Stimulated activated CD8-positive, alpha-beta memory T cell treated with anti-CD3 and anti-CD28 coated beads, Interleukin-15, amount 100 ng/mL, for 48 hours (primary cell): ENCODE measurements around the gene ITPA.

ENCODE experiments used
- DNase-seq, 2 donors: peaks; one replicate each; pipeline ENCODE4 v3.0.0-alpha.2; 2020; ENCODE audit warnings: low read depth in 2 of 2

Gene ITPA

GRCh38 chr20:3244613-3245012, 35.3 kb downstream of the ITPA start:
- DNase-seq, result no peak

DNA sequence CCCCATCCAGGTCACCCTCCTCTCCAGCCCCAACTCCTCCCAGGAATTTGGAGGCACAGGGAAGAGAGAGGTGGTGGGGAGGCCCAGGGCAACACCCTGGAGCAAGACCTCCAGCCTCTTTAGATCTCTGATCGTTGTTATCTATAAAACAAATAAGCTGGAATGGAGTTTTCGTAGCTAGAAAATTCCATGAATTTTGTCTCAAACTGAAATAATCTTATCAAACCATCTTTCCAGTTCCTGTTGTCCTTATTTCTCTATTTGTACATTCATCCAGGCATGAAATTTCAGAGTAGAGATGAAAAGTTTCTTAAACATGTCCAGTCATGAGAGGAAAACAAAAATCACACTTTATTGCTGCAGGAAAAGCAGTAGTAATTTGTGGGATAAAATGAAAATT, 35.9 kb downstream of the ITPA start:
- DNase-seq, result no peak

DNA sequence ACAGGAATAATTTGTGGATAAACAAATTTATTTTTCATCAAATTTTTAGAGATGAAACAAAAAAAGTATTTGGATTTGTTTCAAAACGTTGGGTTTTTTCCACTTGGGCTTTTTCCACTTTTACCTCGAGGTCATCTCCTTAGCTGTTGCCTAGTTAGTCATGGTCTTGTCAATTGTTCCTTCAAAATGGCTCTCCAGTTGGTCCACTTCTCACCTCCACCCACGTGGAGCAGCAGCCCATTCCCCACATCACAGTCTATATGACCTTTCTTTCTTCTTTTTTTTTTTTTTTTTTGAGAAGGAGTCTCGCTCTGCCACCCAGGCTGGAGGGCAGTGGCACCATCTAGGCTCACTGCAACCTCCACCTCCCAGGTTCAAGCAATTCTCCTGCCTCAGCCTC, 36.4 kb downstream of the ITPA start:
- no peak for DNase-seq

GRCh38 chr20:3246682-3247081, 37.4 kb downstream of the ITPA start:
- DNase-seq, result no peak

DNA sequence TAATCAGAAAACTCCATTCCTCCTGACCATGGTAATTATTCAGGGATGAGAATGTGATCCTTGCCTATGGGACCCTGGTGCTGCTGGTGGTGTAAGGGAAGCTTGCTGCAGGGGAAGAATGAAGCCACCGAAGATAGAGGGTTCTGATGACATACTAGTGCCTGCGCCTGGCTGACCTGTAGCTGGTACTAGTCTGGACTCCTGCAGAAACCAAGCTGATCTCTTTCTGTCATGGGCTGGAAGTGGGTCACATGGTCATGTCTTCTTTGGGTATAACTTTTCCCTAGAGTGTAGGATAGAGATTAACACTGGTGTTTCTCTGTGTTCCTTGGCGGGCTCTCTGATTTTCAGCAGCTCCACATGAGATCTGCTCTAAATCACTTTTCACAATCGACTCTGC, 38.3 kb downstream of the ITPA start:
- DNase-seq, result no peak

DNA sequence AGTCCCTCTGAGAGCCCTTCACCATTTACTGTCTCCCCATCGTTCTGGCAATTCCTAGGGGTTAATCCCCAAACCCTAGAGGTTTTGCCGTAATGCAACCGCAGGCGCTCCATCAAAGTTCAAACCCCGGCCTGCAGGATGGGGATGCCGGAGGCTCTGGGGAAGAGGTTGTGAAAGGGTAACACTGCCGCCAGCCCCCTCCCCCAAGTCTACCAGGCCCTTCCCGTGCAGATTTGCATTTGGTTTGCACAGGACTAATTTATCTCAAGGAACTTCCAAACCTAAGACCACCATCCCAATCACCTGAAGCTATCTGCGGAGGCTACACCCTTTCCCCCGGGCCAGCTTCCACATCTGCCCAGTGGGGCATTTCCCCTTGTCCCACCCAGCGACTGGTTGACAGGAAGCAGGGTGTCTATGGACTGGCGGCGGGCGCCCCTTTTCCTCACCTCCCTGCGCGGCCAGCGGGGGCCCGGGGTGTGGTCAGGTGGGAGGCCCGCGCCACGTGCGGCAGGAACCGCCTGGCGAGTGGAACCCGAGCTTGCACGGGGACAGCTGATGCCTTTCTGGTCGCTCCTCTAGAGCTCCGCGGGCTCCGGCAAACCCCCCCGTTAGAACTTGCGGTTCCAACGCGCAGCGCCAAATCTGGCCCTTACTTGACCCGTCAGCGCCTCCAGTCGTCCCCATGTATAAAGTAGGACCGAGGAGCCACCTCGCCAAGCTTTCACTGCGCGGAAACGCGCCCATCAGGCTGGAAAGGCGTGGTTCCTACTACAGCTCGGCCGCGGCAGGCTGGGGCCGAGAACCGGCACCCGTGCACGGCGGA, 39.1 kb downstream of the ITPA start:
- no peak for DNase-seq

DNA sequence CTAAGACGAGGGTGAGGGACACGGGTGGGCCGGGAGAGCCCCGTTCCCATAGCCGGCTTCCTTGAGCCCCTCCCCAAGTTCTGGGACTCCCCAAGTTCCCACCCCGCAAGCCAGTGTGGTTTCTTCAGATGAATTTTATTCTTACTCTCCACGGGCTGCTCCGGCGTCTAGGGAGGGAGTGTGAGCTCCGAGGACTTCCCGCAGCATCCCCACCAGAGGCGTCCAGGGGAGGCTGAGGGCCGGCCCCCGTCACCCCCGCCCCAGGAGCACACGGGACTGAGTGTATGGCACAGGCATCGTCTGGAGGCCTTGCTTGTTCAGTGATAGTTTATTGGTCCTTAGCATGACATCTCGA, 39.7 kb downstream of the ITPA start:
- DNase-seq, result no peak

DNA sequence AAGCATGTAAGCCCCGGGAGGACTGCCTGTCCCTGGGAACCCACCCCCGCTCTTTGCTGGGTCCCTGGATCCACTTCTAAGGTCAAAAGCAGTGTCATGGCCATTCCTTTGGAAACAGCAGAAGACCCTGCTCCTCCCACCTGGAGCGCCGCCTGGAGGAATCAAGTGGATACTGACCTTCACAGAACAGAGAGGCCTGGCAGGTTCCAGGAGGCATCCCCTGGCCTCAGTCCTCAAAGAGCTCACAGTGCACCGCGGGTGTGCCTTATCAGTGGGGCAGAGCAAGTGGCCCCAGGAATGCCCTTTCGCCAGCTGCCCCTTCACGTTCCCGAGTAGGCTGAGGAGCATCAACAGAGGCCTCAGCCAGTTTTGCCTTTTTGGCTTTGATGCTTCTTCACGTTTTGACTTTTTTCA, 40.8 kb downstream of the ITPA start:
- DNase-seq, result no peak

GRCh38 chr20:3251806-3252205, 42.5 kb downstream of the ITPA start:
- DNase-seq, result no peak

- DNase-seq, result no peak
Observed at GRCh38 chr20:3255728-3256127, 46.4 kb downstream of the ITPA start.

DNA sequence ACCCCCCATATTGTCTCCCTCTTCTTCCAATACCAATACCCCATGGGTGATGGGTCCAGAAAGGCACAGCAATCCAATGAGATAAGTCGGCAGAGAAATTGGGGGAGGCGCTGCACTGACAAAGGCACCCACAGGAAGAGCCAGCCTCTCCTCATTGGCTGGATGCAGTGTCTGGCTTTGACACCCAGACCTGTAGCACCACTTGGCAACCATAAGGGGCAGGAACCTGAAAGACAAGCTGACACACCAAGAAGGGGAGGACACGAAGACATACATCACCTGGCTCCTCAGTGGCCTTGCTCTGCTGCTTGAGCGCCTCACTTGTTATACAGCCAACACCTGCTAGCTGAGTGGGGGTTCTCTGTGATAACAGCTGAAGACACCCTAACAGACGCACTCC, 49.1 kb downstream of the ITPA start:
- DNase-seq, result no peak

DNA sequence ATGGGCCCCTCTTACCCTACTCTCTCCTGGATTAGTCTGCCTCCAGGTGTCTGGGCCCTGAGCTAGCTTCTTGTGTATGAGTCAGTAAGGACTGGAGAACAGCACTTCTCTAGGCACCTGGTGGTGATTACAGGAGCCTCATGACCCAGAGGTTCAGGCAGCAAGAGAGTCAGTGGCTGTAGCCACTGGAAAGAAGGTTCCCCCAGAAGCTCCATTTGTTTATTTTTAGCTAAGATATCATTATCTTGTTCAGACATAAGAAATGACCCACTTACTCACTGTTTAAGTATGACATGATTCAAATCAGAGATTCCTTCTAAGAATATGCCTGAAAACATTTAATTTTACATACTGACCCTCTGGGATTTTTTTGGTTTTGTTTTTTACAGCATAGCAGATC, 53.3 kb downstream of the ITPA start:
- DNase-seq, result no peak

DNA sequence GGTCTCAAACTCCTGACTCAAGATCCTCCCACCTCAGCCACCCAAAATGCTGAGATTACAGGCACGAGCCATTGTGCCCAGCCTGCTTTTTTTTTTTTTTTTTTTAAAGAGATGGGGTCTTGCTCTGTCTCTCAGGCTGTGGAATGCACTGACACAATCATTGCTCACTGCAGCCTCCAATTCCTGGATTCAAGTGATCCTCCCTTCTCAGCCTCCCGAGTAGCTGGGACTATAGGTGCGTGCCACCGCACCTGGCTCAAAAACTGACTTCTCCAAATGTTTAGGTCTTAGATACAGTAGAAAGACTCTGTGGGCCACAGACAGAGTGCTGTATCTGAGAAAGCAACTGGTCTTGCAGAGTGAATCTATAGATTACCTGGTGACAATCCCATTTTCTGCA, 60.8 kb downstream of the ITPA start:
- no peak for DNase-seq

DNA sequence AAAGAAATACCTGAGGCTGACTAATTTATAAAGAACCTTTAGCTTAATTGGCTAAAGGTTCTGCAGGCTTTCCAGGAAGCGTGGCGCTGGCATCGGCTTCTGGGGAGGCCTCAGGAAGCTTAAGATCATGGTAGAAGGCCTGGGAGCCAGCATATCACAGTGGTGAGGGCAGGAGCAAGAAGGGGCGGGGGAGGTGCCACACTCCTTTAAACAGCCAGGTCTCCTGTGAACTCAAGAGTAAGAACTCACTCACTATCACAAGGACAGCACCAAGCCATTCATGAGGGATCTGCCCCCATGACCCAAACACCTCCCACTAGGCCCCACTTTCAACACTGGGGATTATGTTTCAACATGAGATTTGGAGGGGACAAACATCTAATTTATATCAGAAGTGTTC, 64.1 kb downstream of the ITPA start:
- DNase-seq, result no peak
